H1 (cell line): ENCODE results near the gene ZNF525. TPM values are rescaled to one million over a fixed set of nuclear protein-coding genes. Genes with fewer than 3 reads are reported as not detected.
A peak's percentile ranks its signal among the peaks of the same experiment; 100 is the strongest.

Experiments used
- CTCF ChIA-PET: fragments of 300-600 bp; sonication (Branson Sonifier 250); formaldehyde crosslinking; loops from one replicate; lab custom pipeline; 2021; ENCODE audit not compliant: partially characterized antibody; lab: Charles Lee
- POLR2A ChIA-PET: fragments of 300-600 bp; sonication (Branson Sonifier 250); formaldehyde crosslinking; loops from one replicate; lab custom pipeline; 2021; ENCODE audit warnings: inconsistent platforms; ENCODE audit not compliant: partially characterized antibody; lab: Charles Lee
- DNase-seq, 2 experiments: peaks; one replicate each; pipeline versions ENCODE4 v3.0.0 to v3.0.0-alpha.2; 2010 to 2022; ENCODE audit warnings: low spot score in 2 of 2, low read depth in 1 of 2, mixed read lengths in 1 of 2
- FAIRE-seq: peaks from 2 replicates; lab custom pipeline; 2011; peaks lifted over from hg19 to GRCh38; lab: Jason Lieb, UNC
- H2AFZ ChIP-seq: 2 replicates; pipeline ENCODE4 v1.8.1; 2012; ENCODE audit warnings: low read length, inconsistent platforms
- H2AK5ac ChIP-seq: 2 replicates; pipeline ENCODE4 v1.6.1; 2013; ENCODE audit warnings: low read depth, low read length
- H2BK120ac ChIP-seq: replicated peaks from 2 replicates; pipeline ENCODE3; 2013; ENCODE audit warnings: low read depth, low read length, inconsistent platforms
- H2BK12ac ChIP-seq: 2 replicates; pipeline ENCODE4 v1.6.1; 2013; ENCODE audit warnings: low read depth, low read length
- H2BK15ac ChIP-seq: 2 replicates; pipeline ENCODE4 v1.6.1; 2013; ENCODE audit warnings: low read length
- H2BK20ac ChIP-seq: 2 replicates; pipeline ENCODE4 v1.6.1; 2013; ENCODE audit warnings: low read length
- H2BK5ac ChIP-seq: 2 replicates; pipeline ENCODE4 v1.6.1; 2013; ENCODE audit warnings: low read depth, low read length
- H3K14ac ChIP-seq: 2 replicates; pipeline ENCODE4 v1.6.1; 2013; ENCODE audit warnings: inconsistent platforms; ENCODE audit not compliant: insufficient read length
- H3K18ac ChIP-seq: 2 replicates; pipeline ENCODE4 v1.6.1; 2013; ENCODE audit warnings: low read length; ENCODE audit errors: extremely low read depth
- H3K23ac ChIP-seq: 2 replicates; pipeline ENCODE4 v1.6.1; 2013; ENCODE audit warnings: inconsistent platforms; ENCODE audit not compliant: insufficient read length
- H3K23me2 ChIP-seq: 2 replicates; pipeline ENCODE4 v1.6.1; 2013; ENCODE audit warnings: low read depth, low read length
- H3K27ac ChIP-seq: 2 replicates; pipeline ENCODE4 v1.6.1; 2011; ENCODE audit warnings: low read depth, low read length, inconsistent platforms
- H3K27me3 ChIP-seq, 4 experiments: replicated peaks in 1 of 4; 1 replicate in 1 of 4; 2 replicates in 3 of 4; pipeline versions ENCODE4 v1.6.1 to v1.8.1; 2011 to 2013; ENCODE audit warnings: low read length in 3 of 4, mild to moderate bottlenecking in 3 of 4, inconsistent platforms in 2 of 4, mixed read lengths in 2 of 4, moderate library complexity in 1 of 4; ENCODE audit not compliant: control insufficient read depth in 3 of 4, insufficient read depth in 3 of 4; ENCODE audit errors: extremely low read depth in 1 of 4
- H3K36me3 ChIP-seq, 4 experiments: 2 replicates each; pipeline versions ENCODE4 v1.6.1 to v1.8.1; 2011 to 2013; ENCODE audit warnings: mild to moderate bottlenecking in 4 of 4, low read length in 3 of 4, moderate library complexity in 2 of 4, control low read depth in 1 of 4, inconsistent platforms in 1 of 4; ENCODE audit not compliant: insufficient read depth in 4 of 4, control insufficient read depth in 2 of 4
- H3K4ac ChIP-seq: replicated peaks from 2 replicates; pipeline ENCODE3; 2013; ENCODE audit warnings: low read length, low read depth, mixed read lengths, inconsistent platforms; ENCODE audit not compliant: insufficient read length
- H3K4me1 ChIP-seq, 4 experiments: replicated peaks in 1 of 4; 1 replicate in 1 of 4; 2 replicates in 3 of 4; pipeline versions ENCODE4 v1.6.1 to v1.8.1; 2011 to 2013; ENCODE audit warnings: low read length in 3 of 4, inconsistent platforms in 2 of 4, mixed read lengths in 1 of 4; ENCODE audit not compliant: insufficient read depth in 4 of 4, control insufficient read depth in 3 of 4
- H3K4me2 ChIP-seq, 2 experiments: 2 replicates each; pipeline versions ENCODE4 v1.6.1 to v1.8.1; 2011 to 2013; ENCODE audit warnings: low read depth in 2 of 2, low read length in 2 of 2, control low read depth in 1 of 2, inconsistent platforms in 1 of 2, mild to moderate bottlenecking in 1 of 2; ENCODE audit not compliant: insufficient read depth in 1 of 2
- H3K4me3 ChIP-seq, 4 experiments: fragments of 200-600, 300-600 bp in 1 of 4; sonication (generic), shearing (Covaris generic), sonication (Bioruptor Twin) in 1 of 4; 2 replicates each; pipeline versions ENCODE4 v1.5.1 to v1.8.1; 2011 to 2016; ENCODE audit warnings: low read length in 4 of 4, low read depth in 3 of 4, control low read depth in 2 of 4, inconsistent platforms in 2 of 4, mild to moderate bottlenecking in 2 of 4, mixed read lengths in 1 of 4, moderate library complexity in 1 of 4; ENCODE audit not compliant: insufficient read depth in 2 of 4; ENCODE audit errors: extremely low read depth in 1 of 4
- H3K56ac ChIP-seq: replicated peaks from 2 replicates; pipeline ENCODE3; 2013; ENCODE audit warnings: low read depth, mild to moderate bottlenecking, mixed read lengths, low read length, inconsistent platforms; ENCODE audit not compliant: insufficient read length
- H3K79me1 ChIP-seq: 2 replicates; pipeline ENCODE4 v1.6.1; 2013; ENCODE audit warnings: low read depth, low read length, control low read depth
- H3K79me2 ChIP-seq, 2 experiments: 2 replicates each; pipeline versions ENCODE4 v1.6.1 to v1.8.1; 2012 to 2013; ENCODE audit warnings: low read length in 2 of 2, mild to moderate bottlenecking in 2 of 2, inconsistent platforms in 1 of 2; ENCODE audit not compliant: insufficient read depth in 2 of 2, control insufficient read depth in 1 of 2
- H3K9ac ChIP-seq, 4 experiments: replicated peaks in 1 of 4; 1 replicate in 1 of 4; 2 replicates in 3 of 4; pipeline versions ENCODE4 v1.6.1 to v1.8.1; 2011 to 2013; ENCODE audit warnings: low read depth in 3 of 4, low read length in 3 of 4, control low read depth in 2 of 4, mild to moderate bottlenecking in 2 of 4, moderate library complexity in 2 of 4, inconsistent platforms in 1 of 4; ENCODE audit errors: extremely low read depth in 1 of 4
- H3K9me3 ChIP-seq, 2 experiments: 2 replicates each; pipeline versions ENCODE4 v1.6.1 to v1.8.1; 2012 to 2013; ENCODE audit warnings: mild to moderate bottlenecking in 2 of 2, moderate library complexity in 2 of 2, control low read depth in 1 of 2, inconsistent platforms in 1 of 2, low read depth in 1 of 2, low read length in 1 of 2, mixed read lengths in 1 of 2; ENCODE audit not compliant: insufficient read depth in 2 of 2
- H4K20me1 ChIP-seq, 2 experiments: replicated peaks in 1 of 2; 2 replicates each; pipeline versions ENCODE3 to v1.8.1; 2011 to 2013; ENCODE audit warnings: inconsistent platforms in 2 of 2, low read length in 2 of 2, mild to moderate bottlenecking in 1 of 2; ENCODE audit not compliant: insufficient read depth in 2 of 2, control insufficient read depth in 1 of 2
- H4K5ac ChIP-seq: 2 replicates; pipeline ENCODE4 v1.6.1; 2013; ENCODE audit warnings: low read length, low read depth, mixed read lengths, inconsistent platforms; ENCODE audit not compliant: insufficient read length
- H4K8ac ChIP-seq: 2 replicates; pipeline ENCODE4 v1.8.0; 2013; ENCODE audit warnings: mild to moderate bottlenecking, moderate library complexity, low read length, inconsistent platforms; ENCODE audit not compliant: insufficient read depth; ENCODE audit errors: extremely low read depth
- H4K91ac ChIP-seq: replicated peaks from 2 replicates; pipeline ENCODE3; 2013; ENCODE audit warnings: low read length, mixed read lengths, inconsistent platforms; ENCODE audit not compliant: insufficient read length
- CEBPB ChIP-seq: IDR thresholded peaks from 2 replicates; pipeline ENCODE4 v1.6.1; 2012; ENCODE audit warnings: low read depth, low read length
- CHD2 ChIP-seq: IDR thresholded peaks from 2 replicates; pipeline ENCODE4 v1.6.1; 2012; ENCODE audit warnings: low read length, improper control_type of control experiment
- EP300 ChIP-seq, 2 experiments: IDR thresholded peaks; 1 replicate in 1 of 2; 2 replicates in 1 of 2; pipeline ENCODE4 v1.6.1; 2011 to 2012; ENCODE audit warnings: low read depth in 2 of 2, low read length in 2 of 2, mild to moderate bottlenecking in 2 of 2, borderline replicate concordance in 1 of 2, inconsistent platforms in 1 of 2, moderate library complexity in 1 of 2
- NANOG ChIP-seq: IDR thresholded peaks from 2 replicates; pipeline ENCODE4 v1.6.1; 2011; ENCODE audit warnings: low read length, low read depth, mild to moderate bottlenecking, inconsistent platforms; ENCODE audit not compliant: insufficient read depth, poor library complexity, severe bottlenecking
- TBP ChIP-seq: IDR thresholded peaks from 2 replicates; pipeline ENCODE4 v1.6.1; 2011; ENCODE audit warnings: low read depth, low read length, improper control_type of control experiment
- ZNF274 ChIP-seq: IDR thresholded peaks from 2 replicates; pipeline ENCODE4 v1.7.0; 2012; ENCODE audit warnings: low read length, borderline replicate concordance; ENCODE audit errors: extremely low read depth
- WGBS, 2 experiments: shearing (Covaris generic) in 1 of 2; methylation state at CpG; one replicate each; pipeline versions ENCODE4 v1.1.6 to v1.1.7; 2013 to 2015; ENCODE audit warnings: low lambda C conversion rate in 2 of 2, mixed read lengths in 2 of 2, inconsistent platforms in 1 of 2, low coverage in 1 of 2, missing lambda C conversion rate in 1 of 2; ENCODE audit not compliant: insufficient replicate concordance in 2 of 2, insufficient coverage in 1 of 2, insufficient read length in 1 of 2; ENCODE audit errors: extremely low coverage in 1 of 2, missing lambda C conversion rate in 1 of 2; 5-methylcytosine and 5-hydroxymethylcytosine counted together
- polyA plus RNA-seq, 7 experiments: library from polyadenylated mRNA; depleted of rRNA in 3 of 7; stranded (reverse) in 5 of 7; unstranded in 2 of 7; fragments of >200 nt in 5 of 7; fragments of 200-250 nt in 2 of 7; gene quantifications; 1 replicate in 5 of 7; 2 replicates in 1 of 7; 4 replicates in 1 of 7; pipeline versions ENCODE4 v1.2.1 to v1.2.3, GENCODE V29; 2011 to 2013; ENCODE audit warnings: missing spikeins in 2 of 7, mixed read lengths in 2 of 7
- total RNA-seq: library from RNA; stranded (reverse); fragmentation: NEBNext Ultra II Directional; extraction: Animal tissue kit (Norgen Biotek cat#: 25700); gene quantifications from 2 replicates; pipeline ENCODE4 v1.2.1, GENCODE V29; 2021

The ZNF525 gene
- total and polyA plus RNA-seq, 2 of the 8 experiments (the other 6 are each of a cell fraction or from before 2014, with no cell fraction given) = 8.2 to 63.4 TPM

DNA sequence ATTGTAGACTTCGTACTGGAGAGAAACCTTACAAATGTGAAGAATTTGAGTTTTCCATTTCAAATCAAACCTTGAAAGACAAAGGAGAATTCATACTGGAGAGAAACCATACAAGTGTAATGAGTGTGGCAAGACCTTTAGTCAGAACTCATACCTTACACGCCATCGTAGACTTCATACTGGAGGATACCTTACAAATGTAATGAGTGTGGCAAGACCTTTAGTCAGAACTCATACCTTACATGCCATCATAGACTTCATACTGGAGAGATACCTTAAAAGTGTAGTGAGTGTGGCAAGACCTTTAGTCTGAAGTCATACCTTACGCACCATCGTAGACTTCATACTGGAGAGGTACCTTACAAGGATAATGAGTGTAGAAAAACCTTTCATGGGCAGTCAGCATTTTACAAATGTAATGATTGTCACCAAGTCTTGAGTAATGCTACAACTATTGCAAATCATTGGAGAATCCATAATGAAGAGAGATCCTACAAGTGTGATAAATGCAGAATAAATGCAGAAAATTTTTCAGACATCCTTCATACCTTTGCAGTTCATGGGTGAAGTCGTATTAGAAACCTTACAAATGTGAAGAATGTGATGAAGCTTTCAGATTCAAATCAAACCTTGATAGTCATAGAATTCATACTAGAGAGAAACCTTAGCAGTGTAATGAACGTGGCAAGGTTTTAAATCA is 44.1 kb downstream of the ZNF525 start:
- H3K79me1 ChIP-seq = no peaks in the 10 kb centered on the region
- H3K36me3 ChIP-seq = peaks cover 3 to 54% (median 36%) of the 10 kb centered on the region in 4 experiments; a peak in 7 of 8 replicates

More for the DNA sequence above, 44.1 kb downstream of the ZNF525 start:
- no peak overlapping the region for H2BK15ac ChIP-seq
- H3K4me1 ChIP-seq = no peaks in the 10 kb centered on the region
- no peak overlapping the region for H2AFZ ChIP-seq
- no peaks in the 10 kb centered on the region for H3K79me2 ChIP-seq
- no peak overlapping the region for H4K91ac ChIP-seq
- H2BK12ac ChIP-seq = no peak overlapping the region
- no peak for FAIRE-seq
- H4K20me1 ChIP-seq = no peaks in the 10 kb centered on the region
- H3K4ac ChIP-seq = no peak overlapping the region
- no peak overlapping the region for H3K14ac ChIP-seq
- TF ChIP-seq ZNF274 (peak; percentile 58; the same call in 1 of the 2 replicates), NANOG (no peak), CEBPB (no peak), EP300 (IDR thresholded peaks at IDR 0.05; ENCODE audit: borderline replicate concordance in 1 of 2, low read depth in 2 of 2, low read length in 2 of 2) (no peak), CHD2 (no peak), TBP (no peak)
- no peak overlapping the region for H2BK20ac ChIP-seq
- H3K27me3 ChIP-seq = no peaks in the 10 kb centered on the region
- no peak overlapping the region for H3K4me2 ChIP-seq
- ChIA-PET POLR2A (no interaction called here), CTCF (interaction anchor here (0.7 kb wide), 1 partner anchor 14 kb away, joined by 3 read pairs; no protein-coding TSS in a partner anchor)
- 80% methylated on average over 7 of the region's 7 CpGs; no CpG with 5 or more reads in 1 of the 2 experiments for WGBS, 2 experiments
- no peak overlapping the region for H2AK5ac ChIP-seq
- H2BK120ac ChIP-seq = no peak overlapping the region
- H3K4me3 ChIP-seq = no peak overlapping the region
- H3K23ac ChIP-seq = no peak overlapping the region
- no peaks in the 10 kb centered on the region for H3K23me2 ChIP-seq
- no peak overlapping the region for H3K56ac ChIP-seq
- no peak overlapping the region for H3K9ac ChIP-seq
- no peak overlapping the region for H3K27ac ChIP-seq
- no peak overlapping the region for H2BK5ac ChIP-seq
- H4K5ac ChIP-seq = no peak overlapping the region
- no peak overlapping the region for H3K18ac ChIP-seq
- peaks cover 35 to 42% of the 10 kb centered on the region in 2 experiments for H3K9me3 ChIP-seq
- DNase-seq = no peak
- H4K8ac ChIP-seq = no peak overlapping the region
